NT2/D1 (cell line): ENCODE data around the gene CGNL1.
A peak's percentile ranks its signal among the peaks of the same experiment; 100 is the strongest.

Experiments used
- DNase-seq: peaks from one replicate; pipeline ENCODE4 v3.0.0-alpha.2; 2011; ENCODE audit warnings: low read depth, low spot score
- H3K27me3 ChIP-seq: 2 replicates; pipeline ENCODE4 v1.6.0; 2011; ENCODE audit warnings: mild to moderate bottlenecking; ENCODE audit not compliant: insufficient read length, insufficient read depth
- H3K36me3 ChIP-seq: 2 replicates; pipeline ENCODE4 v1.6.1; 2011; ENCODE audit warnings: mild to moderate bottlenecking, low read length, mixed read lengths; ENCODE audit not compliant: insufficient read depth, insufficient read length
- H3K4me1 ChIP-seq: 2 replicates; pipeline ENCODE4 v1.5.1; 2011; ENCODE audit not compliant: insufficient read depth, insufficient read length
- H3K4me3 ChIP-seq: 2 replicates; pipeline ENCODE4 v1.5.1; 2011; ENCODE audit warnings: low read depth; ENCODE audit not compliant: insufficient read length
- H3K9ac ChIP-seq: 2 replicates; pipeline ENCODE4 v1.6.0; 2011; ENCODE audit warnings: low read depth; ENCODE audit not compliant: insufficient read length
- H3K9me3 ChIP-seq: 2 replicates; pipeline ENCODE4 v1.5.1; 2011; ENCODE audit warnings: mild to moderate bottlenecking, low read length; ENCODE audit not compliant: insufficient read depth
- SUZ12 ChIP-seq: IDR thresholded peaks from 2 replicates; pipeline ENCODE4 v1.6.1; 2011; ENCODE audit not compliant: insufficient read length, insufficient read depth; ENCODE audit errors: extremely low read depth
- YY1 ChIP-seq: IDR thresholded peaks from 2 replicates; pipeline ENCODE4 v1.6.1; 2011; ENCODE audit not compliant: insufficient read length, insufficient read depth
- ZNF274 ChIP-seq: IDR thresholded peaks from 2 replicates; pipeline ENCODE4 v1.6.1; 2011; ENCODE audit warnings: mild to moderate bottlenecking, low read depth, low read length

Gene CGNL1

GRCh38 chr15:57583282-57583681, 207.0 kb downstream of the CGNL1 start:
- H3K4me3 ChIP-seq: no peak overlapping the region
- no peaks in the 10 kb centered on the region for H3K27me3 ChIP-seq

GRCh38 chr15:57583720-57584119, 207.4 kb downstream of the CGNL1 start:
- no peak overlapping the region for H3K4me3 ChIP-seq
- H3K36me3 ChIP-seq: no peaks in the 10 kb centered on the region
- no peak overlapping the region for H3K9ac ChIP-seq
- DNase-seq: no peak
- H3K9me3 ChIP-seq: peaks cover 14% of the 10 kb centered on the region; the same call in 1 of the 2 replicates
- H3K27me3 ChIP-seq: no peaks in the 10 kb centered on the region
- TF ChIP-seq SUZ12: no peak
- no peak for TF ChIP-seq ZNF274
- TF ChIP-seq YY1: no peak
- no peaks in the 10 kb centered on the region for H3K4me1 ChIP-seq

More at GRCh38 chr15:57583282-57583681, 207.0 kb downstream of the CGNL1 start:
- Histone ChIP-seq H3K36me3 (no peaks in the 10 kb centered on the region), H3K9me3 (peaks cover 14% of the 10 kb centered on the region; the same call in 1 of the 2 replicates), H3K9ac (no peak overlapping the region), H3K4me1 (no peaks in the 10 kb centered on the region)
- no peak for DNase-seq
- TF ChIP-seq YY1: no peak

GRCh38 chr15:57586661-57587424, 210.5 kb downstream of the CGNL1 start:
- Histone ChIP-seq H3K9me3 (peaks cover 14% of the 10 kb centered on the region; the same call in 1 of the 2 replicates), H3K4me3 (no peak overlapping the region), H3K27me3 (peaks cover 23% of the 10 kb centered on the region), H3K9ac (no peak overlapping the region), H3K36me3 (no peaks in the 10 kb centered on the region), H3K4me1 (peaks cover 4% of the 10 kb centered on the region)
- DNase-seq: no peak
- TF ChIP-seq YY1 (no peak), SUZ12 (no peak), ZNF274 (no peak)

- Histone ChIP-seq H3K9me3 (no peaks in the 10 kb centered on the region), H3K4me3 (no peak overlapping the region), H3K9ac (no peak overlapping the region), H3K27me3 (peaks cover 35% of the 10 kb centered on the region), H3K4me1 (peaks cover 4% of the 10 kb centered on the region), H3K36me3 (no peaks in the 10 kb centered on the region)
- DNase-seq: no peak
- TF ChIP-seq YY1 (no peak), ZNF274 (no peak), SUZ12 (no peak)
Measured at GRCh38 chr15:57589281-57589680, 213.0 kb downstream of the CGNL1 start.

- no peak overlapping the region for H3K4me3 ChIP-seq
- DNase-seq: no peak
- peaks cover 35% of the 10 kb centered on the region for H3K27me3 ChIP-seq
- no peaks in the 10 kb centered on the region for H3K36me3 ChIP-seq
- H3K9ac ChIP-seq: no peak overlapping the region
- H3K4me1 ChIP-seq: peaks cover 4% of the 10 kb centered on the region
- no peaks in the 10 kb centered on the region for H3K9me3 ChIP-seq
- TF ChIP-seq ZNF274: no peak
- TF ChIP-seq SUZ12: no peak
- TF ChIP-seq YY1: no peak
Measured at GRCh38 chr15:57589754-57590153, 213.4 kb downstream of the CGNL1 start.

GRCh38 chr15:57591237-57591821, 215.0 kb downstream of the CGNL1 start:
- no peaks in the 10 kb centered on the region for H3K36me3 ChIP-seq
- no peak for DNase-seq
- H3K4me3 ChIP-seq: peak overlapping the region; percentile 45
- H3K9ac ChIP-seq: peak overlapping the region; percentile 43
- H3K4me1 ChIP-seq: peaks cover 4% of the 10 kb centered on the region
- no peak for TF ChIP-seq YY1
- TF ChIP-seq SUZ12: no peak
- no peak for TF ChIP-seq ZNF274
- no peaks in the 10 kb centered on the region for H3K9me3 ChIP-seq
- peaks cover 35% of the 10 kb centered on the region for H3K27me3 ChIP-seq

GRCh38 chr15:57591822-57592367, 215.6 kb downstream of the CGNL1 start, which contains the start of gene MYZAP:
Gene MYZAP, plus strand, starts transcription at chr15:57591904. Its CDS starts 131 bp downstream, at chr15:57592035.
- TF ChIP-seq YY1: no peak
- no peak for TF ChIP-seq SUZ12
- TF ChIP-seq ZNF274: no peak
- H3K36me3 ChIP-seq: no peaks in the 10 kb centered on the region
- H3K9ac ChIP-seq: peak within 1 kb of the TSS; percentile 57
- peaks cover 35% of the 10 kb centered on the region for H3K27me3 ChIP-seq
- H3K4me1 ChIP-seq: peaks cover 4% of the 10 kb centered on the region
- no peak for DNase-seq
- no peaks in the 10 kb centered on the region for H3K9me3 ChIP-seq
- peak within 1 kb of the TSS; percentile 45 for H3K4me3 ChIP-seq
